Activated CD8-positive, alpha-beta memory T cell treated with anti-CD3 and anti-CD28 coated beads, Interleukin-2, amount 50 U/mL, for 48 hours (primary cell): ENCODE data around the gene ANKRD10.
A peak's percentile ranks its signal among the peaks of the same experiment; 100 is the strongest.

Source experiments
- DNase-seq: peaks from one replicate; pipeline ENCODE4 v3.0.0-alpha.2; 2020

The ANKRD10 gene

DNA sequence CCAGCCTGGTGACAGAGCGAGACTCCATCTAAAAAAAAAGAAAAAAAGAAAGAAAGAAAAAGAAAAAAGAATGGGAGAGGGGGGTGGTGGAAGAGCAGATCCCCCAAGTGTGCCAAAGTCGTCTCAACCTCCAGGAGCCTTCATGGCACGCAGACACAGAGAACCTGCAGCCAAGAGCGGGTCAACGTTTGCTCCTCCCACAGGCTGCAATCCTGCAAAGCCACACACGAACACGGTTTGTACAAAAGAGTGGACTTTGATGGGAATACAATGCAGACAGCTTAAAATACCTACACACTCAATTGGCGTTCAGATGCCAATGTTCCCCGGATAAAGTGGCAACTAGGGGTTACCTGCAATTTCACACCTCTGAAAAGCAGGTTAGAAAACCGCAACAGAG lies 29.4 kb downstream of the ANKRD10 start:
- DNase-seq = no peak

DNA sequence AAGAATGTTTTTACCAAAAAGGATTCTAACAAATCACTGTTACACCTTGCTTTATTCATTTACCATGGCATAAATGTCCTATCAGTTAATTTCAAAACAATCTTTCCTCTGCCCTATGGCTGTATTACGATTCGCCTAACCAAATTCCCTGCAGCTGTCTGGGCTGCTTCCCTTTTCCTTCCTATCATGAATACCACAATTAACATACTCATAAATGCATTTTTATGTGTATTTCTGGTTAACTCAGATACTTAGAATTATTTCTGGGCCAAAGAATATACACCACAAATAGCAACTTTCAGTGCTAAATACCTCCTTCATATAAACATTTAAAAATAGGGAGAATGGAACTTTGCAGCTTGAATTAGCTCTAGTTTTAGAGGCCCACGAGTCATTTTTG lies 30.4 kb downstream of the ANKRD10 start:
- no peak for DNase-seq

DNA sequence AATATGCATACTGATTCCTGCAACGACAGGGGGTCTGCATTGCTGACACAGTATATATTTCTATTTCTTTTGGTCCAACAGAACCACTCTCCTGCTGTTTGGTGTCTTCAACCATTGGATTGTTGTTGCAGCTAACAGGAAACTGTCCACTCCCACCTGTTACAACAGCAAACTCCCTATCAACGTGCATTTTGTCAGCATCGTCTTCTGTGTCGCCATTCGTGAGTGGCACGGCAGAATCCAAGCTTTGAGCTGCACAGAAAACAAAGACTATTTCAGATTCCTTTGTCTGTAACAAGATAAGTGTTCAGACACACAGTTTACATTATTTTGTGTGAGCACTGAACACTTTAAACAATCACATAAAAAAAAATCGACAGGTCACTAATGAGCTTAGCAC lies 31.3 kb downstream of the ANKRD10 start:
- no peak for DNase-seq

DNA sequence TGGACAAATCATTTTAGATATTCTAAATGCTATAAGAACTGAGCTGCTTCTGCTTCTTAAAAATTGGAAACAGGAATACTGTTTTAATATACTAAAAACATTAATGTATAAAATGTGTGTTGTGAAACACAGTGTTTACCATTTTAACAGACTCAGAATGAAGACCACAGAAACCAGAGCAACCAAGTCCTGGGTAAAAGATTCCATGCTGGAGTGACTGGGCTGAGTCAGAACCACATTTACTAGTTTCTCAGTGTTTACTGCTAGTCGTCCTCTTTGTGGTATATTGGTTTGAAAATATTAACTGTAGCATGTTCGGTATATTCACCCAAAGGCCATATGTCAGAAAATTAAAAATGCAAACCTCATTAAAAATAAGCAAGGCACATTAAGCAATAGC lies 31.9 kb downstream of the ANKRD10 start:
- no peak for DNase-seq

DNA sequence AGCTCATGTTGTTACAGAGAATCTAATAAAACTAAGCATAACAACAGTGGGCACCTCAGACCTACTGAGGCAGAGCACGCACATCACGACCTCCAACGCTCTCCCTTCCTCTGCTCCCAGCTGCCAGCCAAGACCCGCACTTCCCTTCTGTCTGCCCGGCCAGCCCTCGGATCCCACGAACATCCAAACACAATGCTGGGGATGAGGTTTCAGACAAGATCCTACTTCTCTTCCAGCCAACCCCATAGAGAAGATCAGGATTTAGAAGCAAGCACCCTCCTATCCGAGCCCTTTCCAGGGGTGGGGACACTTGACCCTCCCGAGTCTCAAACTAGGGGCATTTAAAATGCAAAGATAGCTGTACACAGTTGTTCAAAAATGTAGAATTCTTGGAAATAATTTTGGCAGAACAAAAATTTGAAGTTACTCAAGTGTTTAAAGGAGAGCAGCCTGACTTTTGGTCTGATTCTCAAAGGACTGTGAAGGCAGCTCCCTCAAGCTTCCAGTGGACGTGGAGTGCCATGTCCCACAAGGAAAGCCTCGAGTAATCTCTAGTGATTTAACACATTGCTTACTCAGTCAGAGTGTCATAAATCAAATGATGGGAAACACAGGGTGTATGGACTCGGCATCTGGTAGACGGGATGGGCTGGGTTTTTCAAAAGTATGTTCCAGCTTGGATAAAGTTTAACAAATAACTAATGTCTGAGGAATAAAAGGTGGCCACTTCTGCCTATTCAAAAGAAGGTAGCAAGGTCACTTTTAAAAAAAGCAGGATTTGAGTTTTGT lies 32.8 kb downstream of the ANKRD10 start:
- no peak for DNase-seq

DNA sequence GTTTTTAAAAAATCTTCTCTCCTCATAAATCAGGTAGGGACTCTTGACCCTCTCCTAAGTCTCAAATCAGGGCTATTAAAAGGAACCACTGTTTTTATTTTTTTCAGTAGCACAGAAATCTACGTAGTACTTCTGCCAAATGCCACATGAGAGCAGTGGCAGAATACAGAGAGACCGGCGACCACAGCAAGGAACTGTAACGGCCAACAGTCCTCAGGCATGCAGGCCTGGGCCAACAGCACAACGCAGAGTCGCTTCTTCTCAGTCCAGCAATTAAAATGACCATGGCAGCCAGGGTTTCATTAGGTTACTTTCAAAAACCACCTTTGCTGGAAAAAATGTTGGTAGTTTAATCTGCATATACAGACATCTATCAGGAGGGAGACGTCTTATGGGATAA lies 34.2 kb downstream of the ANKRD10 start:
- DNase-seq = no peak

DNA sequence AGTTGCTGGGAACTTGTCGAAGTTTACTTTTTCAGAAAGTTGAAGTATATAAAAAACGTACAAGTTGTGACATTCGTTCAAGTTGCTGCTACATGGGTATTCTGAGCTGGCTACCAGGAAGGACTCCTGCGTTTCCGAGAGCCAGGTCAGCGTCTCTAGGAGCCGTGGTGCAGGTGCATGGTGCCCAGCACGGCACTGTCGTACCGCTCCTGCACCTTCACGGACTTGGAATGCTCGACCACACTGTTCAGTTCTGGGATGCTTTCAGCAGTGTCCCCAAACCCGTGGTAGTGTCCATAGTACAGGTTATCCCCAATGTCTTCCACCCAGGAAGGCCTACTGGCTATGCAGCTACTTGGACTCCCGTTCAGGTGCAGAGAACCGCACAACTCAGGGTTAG lies 35.4 kb downstream of the ANKRD10 start:
- DNase-seq = no peak

DNA sequence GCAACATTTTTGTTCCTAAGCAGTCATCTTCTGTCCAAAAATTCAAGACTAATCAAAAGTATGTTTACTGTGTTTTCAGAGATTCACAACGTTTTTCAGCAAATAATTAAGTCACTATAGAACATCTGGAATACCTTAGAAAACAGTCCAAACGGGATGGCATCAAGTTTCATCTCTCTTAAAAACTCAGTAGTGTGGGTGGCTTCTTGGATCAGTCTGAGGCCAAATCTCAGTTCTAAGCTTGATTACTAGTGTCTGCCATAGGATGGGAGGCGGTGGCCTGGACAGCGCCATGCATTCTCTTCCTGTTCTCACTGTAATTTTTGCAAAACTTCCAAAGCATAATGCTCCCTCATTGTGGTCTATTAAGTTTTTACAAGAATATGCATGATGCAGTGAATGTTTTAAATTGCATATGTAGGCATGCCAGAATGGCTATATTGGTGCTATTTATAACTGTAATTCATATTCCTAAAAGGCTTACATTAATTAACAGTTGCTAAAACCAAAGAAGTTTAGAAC lies 37.1 kb downstream of the ANKRD10 start:
- no peak for DNase-seq

DNA sequence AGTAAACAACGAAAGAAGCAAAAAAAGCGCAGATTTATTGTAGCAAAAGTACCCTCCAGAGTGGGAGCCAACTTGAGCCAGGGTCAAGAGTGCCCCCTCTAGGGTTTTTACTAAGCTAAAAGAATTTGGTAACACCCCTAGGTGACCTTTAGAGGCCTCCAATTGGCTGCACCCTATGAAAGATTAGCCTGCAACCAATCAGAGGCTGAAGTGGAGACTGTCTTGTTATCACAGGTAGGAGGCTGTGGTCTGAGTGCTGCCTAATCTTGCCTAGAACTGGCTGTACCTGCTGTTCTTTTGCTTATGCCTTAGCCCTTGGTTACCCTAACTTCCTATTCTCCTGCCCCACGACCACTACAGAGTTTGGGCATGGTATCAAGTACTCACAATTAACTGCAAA lies 38.3 kb downstream of the ANKRD10 start:
- DNase-seq = no peak

DNA sequence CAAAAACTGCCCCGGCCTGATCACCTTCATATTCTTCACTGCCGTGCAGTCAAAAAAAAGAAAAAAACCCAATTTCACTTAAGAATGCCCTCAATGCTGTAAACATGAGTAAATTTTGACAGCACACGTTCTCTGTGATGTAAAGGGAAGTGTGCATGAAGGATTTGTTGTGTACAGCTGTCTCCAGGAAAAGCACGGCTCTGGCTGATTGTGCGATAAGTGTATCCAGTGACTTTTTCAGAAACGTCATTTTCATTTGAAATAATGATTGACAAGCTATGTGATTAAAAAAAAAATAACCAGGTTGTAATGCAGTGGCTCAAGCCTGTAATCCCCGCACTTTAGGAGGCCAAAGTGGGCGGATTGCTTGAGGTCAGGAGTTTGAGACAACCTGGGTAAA lies 39.6 kb downstream of the ANKRD10 start:
- no peak for DNase-seq

DNA sequence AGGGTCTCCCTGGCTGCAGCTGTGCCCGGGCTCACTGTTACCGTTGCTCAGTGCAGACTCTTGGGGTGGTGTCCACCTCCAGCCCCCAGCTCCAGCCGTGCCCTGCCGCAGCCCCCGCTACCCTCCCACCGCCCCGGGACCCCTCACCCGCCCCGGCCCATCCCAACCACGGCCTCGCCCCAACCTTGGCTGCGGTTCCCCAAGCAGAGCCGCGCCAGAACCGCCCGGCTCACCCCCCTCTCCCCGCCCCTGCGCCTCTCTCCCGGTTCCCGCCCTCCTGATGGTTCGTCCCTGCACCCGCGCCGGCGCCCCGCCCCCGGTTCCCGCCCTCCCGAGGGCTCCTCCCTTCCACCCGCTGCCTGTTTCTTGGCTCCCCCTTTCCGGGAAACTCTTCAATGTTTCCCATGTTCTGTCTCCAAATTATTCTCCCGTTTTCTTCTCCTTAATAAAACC lies 40.3 kb downstream of the ANKRD10 start:
- peak; percentile 82 for DNase-seq

DNA sequence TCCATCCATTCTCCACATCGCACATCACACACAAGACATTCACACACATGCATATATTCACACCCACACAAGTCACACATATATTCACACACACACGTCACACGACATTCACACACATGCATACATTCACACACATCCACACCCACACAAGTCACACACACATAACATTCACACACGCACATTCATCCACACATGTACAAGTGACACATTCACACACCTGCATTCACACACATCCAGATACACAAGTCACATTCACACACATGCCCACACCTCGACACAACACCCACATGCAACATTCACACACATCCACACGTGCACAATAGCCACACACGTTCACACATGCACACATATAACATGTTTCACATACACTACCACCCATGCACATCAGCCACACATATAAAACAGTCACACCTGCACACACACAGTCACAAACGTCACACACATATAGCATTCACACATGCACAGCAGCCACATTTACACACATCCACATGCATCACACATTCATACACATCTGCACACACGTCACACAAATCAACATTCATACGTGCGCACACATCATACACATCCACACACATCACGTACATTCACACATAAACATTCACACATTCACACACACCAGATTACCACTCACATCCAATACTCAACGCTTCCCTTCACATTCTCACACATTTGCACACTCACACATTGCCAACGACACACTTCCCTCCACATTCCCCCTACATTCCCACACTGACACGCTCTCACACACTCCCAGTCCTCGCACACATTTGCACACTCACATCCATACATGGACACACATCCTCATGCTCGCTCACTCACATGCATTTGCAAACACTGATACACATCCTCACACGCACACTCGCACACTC lies 41.0 kb downstream of the ANKRD10 start:
- no peak for DNase-seq

DNA sequence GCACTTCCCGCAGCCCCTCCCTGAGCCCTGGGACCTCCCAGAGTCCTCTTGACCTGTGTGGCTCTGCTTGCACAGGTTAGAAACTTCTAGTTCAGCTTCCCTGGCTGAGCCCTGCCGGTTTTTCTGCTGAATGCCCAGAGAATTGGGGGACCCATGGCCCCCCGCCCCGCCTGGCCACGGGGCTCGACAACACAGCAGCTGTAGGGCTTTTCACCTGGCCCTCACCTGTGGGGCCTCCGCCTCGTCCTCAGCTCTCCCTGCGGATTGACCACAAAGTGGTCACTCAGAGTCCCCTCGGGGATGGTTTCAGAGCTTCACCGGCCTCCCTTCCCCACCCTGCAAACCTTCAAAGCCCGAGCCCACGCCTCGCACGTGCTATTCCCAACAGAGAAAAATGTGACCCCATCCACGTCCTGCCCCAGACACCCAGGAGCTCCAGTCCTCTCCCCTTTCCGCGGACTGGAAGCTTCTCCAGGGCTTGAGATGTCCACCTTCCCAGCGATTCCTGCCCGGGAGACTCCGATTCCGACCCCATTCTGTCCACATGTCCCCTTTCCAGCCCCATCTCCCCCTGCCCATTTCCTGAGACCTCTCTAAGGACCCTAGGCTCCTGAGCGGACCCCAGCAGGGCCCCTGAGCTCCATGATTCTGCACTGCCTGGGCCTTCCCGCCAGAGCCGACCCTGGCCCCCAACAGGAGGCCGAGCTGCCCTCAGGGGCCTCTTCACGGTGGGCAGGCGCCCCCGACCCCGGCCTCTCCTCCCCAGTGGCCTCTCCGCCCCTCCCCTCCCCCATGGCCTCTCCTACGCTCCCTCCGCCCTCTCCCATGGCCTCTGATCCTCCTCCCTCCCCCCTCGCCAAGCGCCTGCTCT lies 41.9 kb downstream of the ANKRD10 start:
- DNase-seq = no peak

DNA sequence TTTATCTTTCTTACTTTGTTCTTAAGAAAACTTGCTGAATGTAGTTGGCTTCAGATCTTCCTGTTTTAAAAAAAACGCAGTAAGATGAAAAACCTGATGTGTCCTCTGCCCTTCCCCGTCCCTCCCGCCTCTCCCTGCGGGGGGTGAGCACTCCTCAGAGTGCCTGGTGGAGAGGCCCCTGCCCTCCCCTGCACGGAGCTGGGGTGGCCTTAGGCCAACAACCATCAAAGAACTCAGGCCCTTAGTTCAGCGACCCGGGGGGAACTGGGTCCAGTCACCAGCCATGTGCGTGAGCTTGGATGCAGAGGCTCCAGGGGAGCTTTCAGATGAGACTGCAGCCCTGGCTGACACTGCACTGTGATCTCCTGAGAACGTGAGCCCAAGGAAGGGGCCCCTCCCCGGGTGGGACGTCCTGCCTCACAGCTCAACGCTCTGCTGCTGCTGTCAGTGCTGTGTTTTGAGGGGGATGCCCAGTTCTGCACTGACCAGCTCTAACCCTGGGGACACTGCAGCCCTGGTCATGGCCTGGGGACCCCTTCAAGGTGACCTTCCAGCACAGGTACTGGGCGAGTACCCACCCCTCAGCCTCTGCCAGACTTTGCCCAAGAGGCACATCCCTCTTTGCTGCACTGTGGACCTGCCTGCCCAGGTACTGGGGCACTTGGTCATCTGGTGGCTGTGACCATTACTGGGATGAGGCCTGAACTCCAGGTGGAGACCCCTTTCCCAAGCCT lies 42.7 kb downstream of the ANKRD10 start:
- DNase-seq = no peak

DNA sequence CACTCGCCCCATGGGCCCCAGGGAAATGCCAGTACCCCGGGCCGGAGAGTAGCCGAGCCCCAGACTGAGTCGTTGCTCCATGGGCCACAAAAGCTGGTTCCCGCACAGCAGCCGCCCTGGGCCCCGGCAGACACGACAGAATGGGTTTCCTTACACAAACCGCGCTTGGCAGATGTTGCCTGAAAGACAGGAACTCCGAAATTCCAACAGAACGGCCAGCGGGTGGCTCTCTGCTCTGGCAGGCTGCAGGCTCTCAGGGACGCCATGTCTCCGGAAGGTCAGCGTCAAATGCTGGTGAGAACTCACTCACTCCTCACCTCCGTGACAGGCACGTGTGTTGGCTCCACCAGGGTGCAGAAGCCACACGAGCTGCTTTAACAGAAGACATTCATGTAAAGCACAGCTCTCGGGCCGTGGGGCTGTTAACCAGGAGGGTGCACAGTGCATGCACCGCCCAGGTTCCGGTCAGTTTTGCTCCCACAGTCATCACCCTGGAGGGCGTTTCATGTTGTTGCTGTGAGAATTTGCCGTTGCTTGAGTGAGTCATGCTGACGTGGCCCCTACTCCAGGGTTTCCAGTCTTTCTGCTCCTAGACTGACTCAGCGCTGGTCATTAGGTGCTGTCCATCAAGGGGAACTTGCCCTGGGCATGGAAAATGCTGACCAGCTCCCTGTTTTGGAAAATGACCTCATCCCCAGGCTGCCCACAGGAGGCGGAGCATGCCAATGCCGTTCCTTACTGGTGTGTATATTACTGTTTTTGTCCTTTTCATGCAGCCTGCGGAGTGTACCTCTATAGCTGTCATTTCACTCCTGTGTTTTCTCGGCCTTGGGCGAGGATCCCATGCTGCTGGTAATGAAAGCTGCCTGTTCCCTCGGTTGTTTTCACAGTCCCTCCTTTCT lies 44.8 kb downstream of the ANKRD10 start:
- no peak for DNase-seq

DNA sequence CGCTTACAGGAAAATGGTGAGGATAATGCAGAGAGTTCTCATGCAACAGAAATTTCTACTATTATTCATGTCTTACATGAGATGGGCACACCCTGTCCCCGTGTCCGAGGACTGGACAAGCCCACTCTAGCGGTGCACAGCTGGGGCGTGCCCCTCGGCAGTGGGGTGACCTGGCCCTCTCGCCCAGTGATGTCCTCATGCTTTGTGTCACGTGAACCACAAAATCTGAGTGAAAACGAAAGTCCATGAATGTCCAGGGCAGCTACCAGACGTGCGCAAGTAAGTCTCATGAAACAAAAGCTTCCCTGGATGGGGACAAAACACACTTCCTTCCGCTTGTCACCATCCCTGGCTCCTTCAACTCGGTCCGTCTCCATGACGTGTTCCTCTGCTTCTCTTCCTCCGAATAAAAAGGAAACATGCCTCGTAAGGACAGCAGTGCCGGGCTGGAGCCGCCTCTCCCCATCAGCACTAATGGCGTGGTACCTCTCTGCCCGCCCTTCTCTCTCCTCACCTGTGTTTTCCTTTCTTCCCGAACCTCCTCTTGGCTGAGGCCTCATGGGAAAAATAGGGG lies 45.6 kb downstream of the ANKRD10 start:
- no peak for DNase-seq

DNA sequence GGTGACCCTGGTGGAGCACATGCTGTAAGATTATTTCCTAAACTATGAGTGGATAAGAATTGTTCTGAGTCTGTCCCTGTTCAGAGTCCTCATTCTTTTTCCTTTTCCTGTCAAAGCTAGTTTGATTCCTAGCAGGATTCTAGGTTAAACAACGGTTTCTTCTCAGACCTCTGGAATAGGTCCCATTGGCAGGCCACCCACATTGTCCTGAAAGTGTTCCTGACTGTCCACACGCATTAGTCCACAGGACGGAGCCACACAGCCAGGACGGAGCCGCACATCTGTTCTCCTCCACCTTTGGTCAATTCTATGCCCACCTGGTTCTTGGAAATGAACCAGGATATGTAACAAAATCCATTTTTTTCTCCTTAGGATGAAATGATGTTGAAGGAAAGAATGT lies 46.1 kb downstream of the ANKRD10 start:
- no peak for DNase-seq

DNA sequence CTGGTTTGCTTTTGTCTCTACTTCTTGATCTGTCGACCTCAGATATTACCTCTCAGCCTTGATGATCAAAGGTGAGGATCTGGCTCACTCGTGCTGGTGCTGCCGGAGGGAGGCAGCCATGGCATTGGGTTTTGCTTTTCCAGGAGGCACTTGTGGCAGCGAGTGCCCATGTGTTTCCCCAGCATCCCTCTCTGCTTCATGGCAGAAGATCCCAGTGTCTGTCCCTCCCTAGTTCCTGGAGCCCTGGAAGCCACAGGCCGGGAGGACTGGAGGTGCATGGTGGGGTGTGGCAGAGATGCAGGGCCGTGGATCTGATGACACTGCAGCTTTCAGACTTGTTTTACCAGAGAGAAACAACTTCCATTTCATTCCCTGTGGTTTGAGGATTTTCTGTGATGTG lies 47.5 kb downstream of the ANKRD10 start:
- no peak for DNase-seq

DNA sequence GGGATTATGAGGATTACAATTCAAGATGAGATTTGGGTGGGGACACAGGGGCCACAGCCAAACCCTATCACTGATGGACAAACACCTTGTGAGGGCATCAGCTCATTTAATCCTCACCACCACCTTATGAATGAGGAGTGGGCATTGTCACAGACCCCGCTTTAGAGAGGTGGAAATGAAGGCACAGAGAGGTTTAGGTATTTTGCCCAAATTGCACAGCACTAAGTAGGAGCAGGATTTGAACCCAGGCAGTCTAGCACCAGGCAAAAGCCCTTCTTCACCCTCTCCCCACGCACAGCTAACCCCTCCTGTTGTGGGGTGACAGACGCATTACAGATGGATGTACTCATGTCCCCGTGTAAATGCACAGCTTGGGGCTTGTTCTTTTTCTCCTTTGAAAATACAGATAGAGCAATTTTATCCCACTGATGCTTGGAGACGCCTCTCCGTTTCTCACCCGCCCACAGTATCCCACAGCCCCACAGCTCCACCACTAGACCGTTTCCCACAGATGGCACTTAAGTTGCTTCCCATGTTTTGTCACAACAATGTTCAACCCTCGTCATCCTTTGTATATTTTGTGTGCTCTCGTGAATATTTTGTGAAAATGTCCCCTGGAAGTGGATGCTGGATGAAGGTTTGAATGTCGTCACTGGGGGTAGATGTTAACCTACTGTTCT lies 48.2 kb downstream of the ANKRD10 start:
- no peak for DNase-seq

DNA sequence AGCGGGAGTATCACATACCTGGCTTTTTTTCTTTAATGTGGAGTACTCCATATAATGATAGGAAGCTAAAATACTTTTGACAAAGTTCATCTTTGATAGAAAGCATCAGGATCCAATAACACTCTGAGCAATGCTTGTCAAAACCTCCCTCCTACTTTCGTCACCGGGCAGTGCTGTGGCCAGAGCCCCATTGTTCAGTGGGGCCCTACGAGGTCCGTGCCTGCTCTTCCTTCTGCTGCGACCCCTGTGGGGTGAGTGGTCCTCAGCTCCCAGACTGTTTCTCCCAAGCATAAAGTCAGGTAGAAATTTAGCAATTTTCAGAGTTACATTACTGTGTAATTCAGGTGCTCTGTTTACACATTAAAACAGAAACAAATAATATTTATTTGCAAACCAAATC lies 51.2 kb downstream of the ANKRD10 start:
- no peak for DNase-seq
